GM12878 (cell line): ENCODE results near the gene RGS6. TPM values are rescaled to one million over a fixed set of nuclear protein-coding genes. Genes with fewer than 3 reads are reported as not detected.

Experiments
- ATF7 ChIP-seq: fragments of 450-650 bp; IDR thresholded peaks from 2 replicates; pipeline ENCODE4 v1.6.1; 2016; ENCODE audit warnings: low read depth, mild to moderate bottlenecking
- BACH1 ChIP-seq: fragments of 450-650 bp; IDR thresholded peaks from 2 replicates; pipeline ENCODE4 v1.6.1; 2017; ENCODE audit warnings: mild to moderate bottlenecking, borderline replicate concordance
- E2F8 ChIP-seq: fragments of 450-650 bp; IDR thresholded peaks from 2 replicates; pipeline ENCODE4 v1.6.1; 2018; ENCODE audit warnings: mild to moderate bottlenecking, low read depth, moderate library complexity; ENCODE audit not compliant: partially characterized antibody
- ELK1 ChIP-seq: IDR thresholded peaks from 2 replicates; pipeline ENCODE4 v1.6.1; 2012; ENCODE audit warnings: low read depth, low read length, improper control_type of control experiment
- GATAD2B ChIP-seq: fragments of 450-650 bp; conservative IDR thresholded peaks from 2 replicates; pipeline ENCODE4 v1.6.1; 2017; ENCODE audit warnings: low read depth, mild to moderate bottlenecking, moderate library complexity
- KDM1A ChIP-seq: fragments of 200-600 bp; sonication (generic); IDR thresholded peaks from 2 replicates; pipeline ENCODE4 v1.6.1; 2016; ENCODE audit warnings: borderline replicate concordance
- NBN ChIP-seq: fragments of 450-650 bp; IDR thresholded peaks from 2 replicates; pipeline ENCODE4 v1.6.1; 2016
- POU2F2 ChIP-seq: IDR thresholded peaks from 3 replicates; pipeline ENCODE4 v1.6.1; 2011; ENCODE audit warnings: low read depth, mild to moderate bottlenecking, low read length, borderline replicate concordance
- RCOR1 ChIP-seq: conservative IDR thresholded peaks from 2 replicates; pipeline ENCODE4 v1.6.1; 2012; ENCODE audit warnings: low read depth, low read length, improper control_type of control experiment
- REST ChIP-seq: IDR thresholded peaks from 2 replicates; pipeline ENCODE4 v1.6.1; 2012; ENCODE audit warnings: mild to moderate bottlenecking, low read depth, low read length
- TAF1 ChIP-seq: IDR thresholded peaks from 2 replicates; pipeline ENCODE4 v1.6.1; 2011; ENCODE audit warnings: mild to moderate bottlenecking, low read depth, low read length, borderline replicate concordance
- TCF3 ChIP-seq: IDR thresholded peaks from 2 replicates; pipeline ENCODE4 v1.6.1; 2012; ENCODE audit warnings: low read depth, mild to moderate bottlenecking, low read length, borderline replicate concordance; ENCODE audit not compliant: insufficient read depth
- TCF7 ChIP-seq: IDR thresholded peaks from 2 replicates; pipeline ENCODE4 v1.6.1; 2014; ENCODE audit warnings: antibody characterized with exemption, borderline replicate concordance
- polyA plus RNA-seq, 11 experiments: library from polyadenylated mRNA; depleted of rRNA in 4 of 11; unstranded in 6 of 11; stranded (reverse) in 5 of 11; fragments of >200 nt; fragmentation: Nextera tagmentation in 4 of 11; fragmentation: Illumina TruSeq in 1 of 11; extraction: Ambion mirVana in 4 of 11; extraction: Trizol in 1 of 11; gene quantifications; 1 replicate in 1 of 11; 2 replicates in 10 of 11; pipeline versions ENCODE4 v1.2.1 to v1.2.3, GENCODE V29; 2011 to 2016; ENCODE audit warnings: inconsistent platforms in 2 of 11, missing spikeins in 2 of 11, low read depth in 1 of 11
- total RNA-seq, 4 experiments: library from RNA; depleted of rRNA in 3 of 4; stranded (reverse); fragments of >200 nt in 3 of 4; fragmentation: Illumina TruSeq in 1 of 4; extraction: Trizol in 1 of 4; gene quantifications; 2 replicates each; pipeline versions ENCODE4 v1.2.1 to v1.2.3, GENCODE V29; 2013 to 2021

Gene RGS6
- total and polyA plus RNA-seq, 10 of the 15 experiments (the other 5 are each of a cell fraction or from before 2014, with no cell fraction given): 3.9 to 18.1 (median 12.4) TPM

GRCh38 chr14:72409047-72409446, 476.8 kb downstream of the RGS6 start (continued):
- TF ChIP-seq E2F8 (no peak), NBN (no peak), TCF7 (no peak), BACH1 (no peak), TAF1 (no peak), POU2F2 (no peak), ATF7 (no peak), ELK1 (no peak), REST (no peak), TCF3 (no peak), GATAD2B (no peak), KDM1A (no peak), RCOR1 (no peak)
